SJSA1 (cell line): Measurements from ENCODE around the gene HMGN1. TPM values are rescaled to one million over a fixed set of nuclear protein-coding genes. Genes with fewer than 3 reads are reported as not detected.
A peak's percentile ranks its signal among the peaks of the same experiment; 100 is the strongest.
"Not testable (repeated sequence)": the region's sequence is repeated elsewhere in the genome, so short reads cannot be mapped to it uniquely, and the experiment has no call there.

ENCODE experiments used
- DNase-seq, 2 experiments: peaks; one replicate each; pipeline ENCODE4 v3.0.0-alpha.2; 2015 to 2020; ENCODE audit warnings: low spot score in 2 of 2, low read depth in 1 of 2
- H3K27ac ChIP-seq: fragments of 250-450 bp; sonication (Bioruptor Pico); 2 replicates; pipeline ENCODE4 v1.5.1; 2020; ENCODE audit warnings: mild to moderate bottlenecking, moderate library complexity
- H3K27me3 ChIP-seq: fragments of 250-450 bp; sonication (Bioruptor Pico); replicated peaks from 2 replicates; pipeline ENCODE4 v1.5.1; 2020; ENCODE audit warnings: mild to moderate bottlenecking, moderate library complexity
- H3K36me3 ChIP-seq: fragments of 250-450 bp; sonication (Bioruptor Pico); 2 replicates; pipeline ENCODE4 v1.5.1; 2020; ENCODE audit warnings: mild to moderate bottlenecking
- H3K4me1 ChIP-seq: fragments of 250-450 bp; sonication (Bioruptor Pico); replicated peaks from 2 replicates; pipeline ENCODE4 v1.6.1; 2021; ENCODE audit warnings: mild to moderate bottlenecking
- H3K4me3 ChIP-seq: fragments of 250-450 bp; sonication (Bioruptor Pico); 2 replicates; pipeline ENCODE4 v1.5.1; 2020; ENCODE audit warnings: mild to moderate bottlenecking
- H3K9me3 ChIP-seq: fragments of 250-450 bp; sonication (Bioruptor Pico); replicated peaks from 2 replicates; pipeline ENCODE4 v1.5.1; 2020; ENCODE audit warnings: mild to moderate bottlenecking
- total RNA-seq: library from RNA; depleted of rRNA; stranded (reverse); fragments of >200 nt; shearing (Covaris generic); gene quantifications from 2 replicates; pipeline ENCODE4 v1.2.3, GENCODE V29; 2014; rRNA removed

Gene HMGN1, protein sequence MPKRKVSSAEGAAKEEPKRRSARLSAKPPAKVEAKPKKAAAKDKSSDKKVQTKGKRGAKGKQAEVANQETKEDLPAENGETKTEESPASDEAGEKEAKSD
- 446 and 461 TPM in 2 replicates for total RNA-seq

DNA sequence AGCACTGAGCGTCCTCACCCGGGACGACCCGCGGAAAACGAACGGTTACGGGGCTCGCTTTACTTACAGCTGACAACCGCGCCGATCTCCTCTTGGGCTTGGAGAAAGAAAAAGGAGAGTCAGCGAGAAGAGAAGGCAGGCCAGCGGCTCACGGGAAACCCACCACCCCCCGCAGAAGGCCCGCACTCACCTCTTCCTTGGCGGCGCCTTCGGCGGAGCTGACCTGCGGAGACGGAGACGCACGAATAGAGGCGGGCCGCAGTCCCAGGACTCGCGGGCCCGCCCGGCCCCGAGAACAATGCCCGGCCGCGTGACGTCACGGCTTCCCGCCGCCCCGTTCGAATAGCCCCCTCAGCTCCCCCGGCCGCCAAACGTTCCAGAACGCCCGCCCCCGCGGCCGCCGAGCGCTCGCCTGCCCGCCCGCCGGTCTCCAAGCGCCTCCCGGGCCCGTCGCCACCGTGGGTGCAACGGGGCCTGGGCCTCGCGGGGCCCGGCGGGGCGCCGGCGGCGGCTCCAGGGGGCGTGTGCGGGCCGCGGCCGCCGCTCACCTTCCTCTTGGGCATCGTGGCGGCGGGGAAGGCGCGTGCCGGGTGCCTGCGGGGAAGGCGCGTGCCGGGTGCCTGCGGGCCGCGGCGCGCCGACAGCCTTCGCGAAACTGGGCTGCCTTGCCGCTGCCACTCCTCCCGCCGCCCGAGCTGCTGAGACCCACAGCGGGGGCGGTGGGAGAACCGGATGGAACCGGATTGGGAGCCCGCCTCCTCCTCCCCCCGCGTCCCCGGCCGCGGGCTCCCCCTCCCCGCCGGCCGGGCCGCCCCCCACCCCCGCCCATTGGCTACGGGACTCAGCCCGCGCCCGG is at the start of gene HMGN1:
TSS of gene HMGN1 (minus strand) at position 734 of the 856 bp plus-strand sequence. CDS start at position 563, 171 bp downstream.
- H3K4me1 ChIP-seq: peaks cover 27% of the 10 kb centered on the region
- H3K36me3 ChIP-seq: peaks cover 51% of the 10 kb centered on the region
- peak within 1 kb of the TSS; percentile 88 for H3K27ac ChIP-seq
- DNase-seq: peak; percentile 86 to 90
- no peaks in the 10 kb centered on the region for H3K27me3 ChIP-seq
- H3K9me3 ChIP-seq: no peaks in the 10 kb centered on the region
- H3K4me3 ChIP-seq: peak within 1 kb of the TSS; percentile 97

GRCh38 chr21:39397646-39398385 is 48.9 kb upstream of the HMGN1 start:
- Histone ChIP-seq H3K27me3 (no peaks in the 10 kb centered on the region), H3K9me3 (no peaks in the 10 kb centered on the region), H3K36me3 (peaks cover 19% of the 10 kb centered on the region), H3K27ac (no peak overlapping the region), H3K4me3 (no peak overlapping the region), H3K4me1 (no peaks in the 10 kb centered on the region)
- no peak for DNase-seq

- Histone ChIP-seq H3K27me3 (no peaks in the 10 kb centered on the region), H3K9me3 (no peaks in the 10 kb centered on the region), H3K4me1 (peaks cover 10% of the 10 kb centered on the region), H3K27ac (no peak overlapping the region), H3K4me3 (no peak overlapping the region), H3K36me3 (peaks cover 35% of the 10 kb centered on the region)
- DNase-seq: no peak
These were observed 44.1 kb upstream of the HMGN1 start for GRCh38 chr21:39392981-39393380.

GRCh38 chr21:39390212-39390765 is 41.4 kb upstream of the HMGN1 start:
- no peaks in the 10 kb centered on the region for H3K27me3 ChIP-seq
- H3K4me1 ChIP-seq: peaks cover 28% of the 10 kb centered on the region
- H3K4me3 ChIP-seq: no peak overlapping the region
- DNase-seq: no peak
- peaks cover 35% of the 10 kb centered on the region for H3K36me3 ChIP-seq
- H3K9me3 ChIP-seq: no peaks in the 10 kb centered on the region
- no peak overlapping the region for H3K27ac ChIP-seq

GRCh38 chr21:39388811-39389155 is 39.9 kb upstream of the HMGN1 start:
- Histone ChIP-seq H3K4me3 (peak overlapping the region; percentile 42), H3K4me1 (peaks cover 28% of the 10 kb centered on the region), H3K9me3 (no peaks in the 10 kb centered on the region), H3K27ac (no peak overlapping the region), H3K27me3 (no peaks in the 10 kb centered on the region), H3K36me3 (peaks cover 26% of the 10 kb centered on the region)
- DNase-seq: no peak

GRCh38 chr21:39388038-39388810 is 39.3 kb upstream of the HMGN1 start:
- no peak overlapping the region for H3K27ac ChIP-seq
- no peaks in the 10 kb centered on the region for H3K9me3 ChIP-seq
- peaks cover 21% of the 10 kb centered on the region for H3K36me3 ChIP-seq
- H3K4me1 ChIP-seq: peaks cover 28% of the 10 kb centered on the region
- H3K27me3 ChIP-seq: no peaks in the 10 kb centered on the region
- peak; percentile 86 to 93 for DNase-seq
- H3K4me3 ChIP-seq: peak overlapping the region; percentile 42

- peak; percentile 75 to 94 for DNase-seq
- H3K4me1 ChIP-seq: peaks cover 28% of the 10 kb centered on the region
- H3K27ac ChIP-seq: peak overlapping the region; percentile 43; the same call in 1 of the 2 replicates
- H3K4me3 ChIP-seq: peak overlapping the region; percentile 42
- no peaks in the 10 kb centered on the region for H3K27me3 ChIP-seq
- no peaks in the 10 kb centered on the region for H3K9me3 ChIP-seq
- peaks cover 14% of the 10 kb centered on the region for H3K36me3 ChIP-seq
These were observed 38.7 kb upstream of the HMGN1 start for GRCh38 chr21:39387461-39388037.

GRCh38 chr21:39386899-39387298 is 38.0 kb upstream of the HMGN1 start:
- Histone ChIP-seq H3K27ac (peak overlapping the region; percentile 43; the same call in 1 of the 2 replicates), H3K4me3 (no peak overlapping the region; the same call in 1 of the 2 replicates), H3K9me3 (no peaks in the 10 kb centered on the region)

DNA sequence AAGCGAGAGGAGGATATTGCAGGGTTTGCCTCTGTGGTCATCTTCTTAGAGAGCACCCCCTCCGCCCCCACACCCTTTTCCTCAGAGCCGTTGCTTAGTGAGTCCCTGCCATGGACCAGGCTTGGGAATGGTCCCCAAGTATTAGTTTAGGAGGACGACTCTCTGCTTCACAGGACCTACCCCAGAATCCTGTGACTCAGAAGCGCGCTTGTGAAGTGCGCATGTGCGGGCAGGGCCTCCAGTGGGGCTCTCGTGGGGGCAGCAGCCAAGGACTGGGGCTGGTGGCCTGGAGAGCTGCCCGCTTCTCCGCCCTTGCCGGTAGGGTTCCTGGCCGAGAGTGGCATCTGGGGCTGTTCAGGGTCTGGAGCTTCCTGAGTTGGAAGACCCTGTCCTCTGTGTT is 37.3 kb upstream of the HMGN1 start:
- Histone ChIP-seq H3K27me3 (no peaks in the 10 kb centered on the region), H3K27ac (no peak overlapping the region), H3K36me3 (0 out of 2 replicates have a peak, but pooled peaks cover 6% of the 10 kb centered on the region), H3K4me3 (peak overlapping the region; percentile 27), H3K9me3 (no peaks in the 10 kb centered on the region), H3K4me1 (peaks cover 31% of the 10 kb centered on the region)
- DNase-seq: no peak

More at GRCh38 chr21:39386899-39387298, 38.0 kb upstream of the HMGN1 start:
- Histone ChIP-seq H3K27me3 (no peaks in the 10 kb centered on the region), H3K4me1 (peaks cover 28% of the 10 kb centered on the region), H3K36me3 (peaks cover 7% of the 10 kb centered on the region; the same call in 1 of the 2 replicates)
- DNase-seq: no peak

- H3K4me3 ChIP-seq: peak overlapping the region; percentile 27
- no peaks in the 10 kb centered on the region for H3K27me3 ChIP-seq
- H3K27ac ChIP-seq: no peak overlapping the region
- peaks cover 35% of the 10 kb centered on the region for H3K4me1 ChIP-seq
- DNase-seq: peak; percentile 45 to 83
- 0 out of 2 replicates have a peak, but pooled peaks cover 2% of the 10 kb centered on the region for H3K36me3 ChIP-seq
- H3K9me3 ChIP-seq: no peaks in the 10 kb centered on the region
These were observed 36.6 kb upstream of the HMGN1 start for GRCh38 chr21:39385299-39386145.

GRCh38 chr21:39384674-39385298 is 35.9 kb upstream of the HMGN1 start:
- H3K4me3 ChIP-seq: no peak overlapping the region
- no peaks in the 10 kb centered on the region for H3K36me3 ChIP-seq
- peaks cover 35% of the 10 kb centered on the region for H3K4me1 ChIP-seq
- no peak overlapping the region for H3K27ac ChIP-seq
- no peak for DNase-seq
- H3K27me3 ChIP-seq: no peaks in the 10 kb centered on the region
- H3K9me3 ChIP-seq: no peaks in the 10 kb centered on the region

- not testable (repeated sequence) for H3K27ac ChIP-seq, H3K9me3 ChIP-seq, H3K4me3 ChIP-seq, DNase-seq, H3K27me3 ChIP-seq, H3K36me3 ChIP-seq
- peaks cover 25% of the 10 kb centered on the region for H3K4me1 ChIP-seq
These were observed 33.2 kb upstream of the HMGN1 start for GRCh38 chr21:39382096-39382495.
